ENCODE data around the gene CAMK4.

GRCh38 chr5:111233052-111233374 lies 8.8 kb downstream of the CAMK4 start:
- TF ChIP-seq HDGF (IDR thresholded peaks at IDR 0.05; ENCODE audit: borderline replicate concordance) (no peak), FOXA1 (IDR thresholded peaks at IDR 0.05) (no peak), SP1 (IDR thresholded peaks at IDR 0.05) (no peak), CTBP1 (IDR thresholded peaks at IDR 0.05; ENCODE audit: borderline replicate concordance) (no peak)

All from HEK293T (cell line).